Endothelial cell (in vitro differentiated cells): Measurements from ENCODE around the gene HSPH1. TPM values are rescaled to one million over a fixed set of nuclear protein-coding genes. Genes with fewer than 3 reads are reported as not detected.

Experiments used
- DNase-seq: peaks from one replicate; pipeline ENCODE4 v3.0.0; 2021; ENCODE audit warnings: low spot score
- H3K27ac Mint-ChIP-seq: one replicate; pipeline ENCODE4 v1.8.0; 2021; ENCODE audit warnings: mixed read lengths, inconsistent platforms; ENCODE audit not compliant: unreplicated experiment
- H3K27me3 Mint-ChIP-seq: one replicate; pipeline ENCODE4 v1.8.0; 2021; ENCODE audit warnings: mild to moderate bottlenecking, moderate library complexity, mixed read lengths, inconsistent platforms; ENCODE audit not compliant: unreplicated experiment
- H3K36me3 Mint-ChIP-seq: one replicate; pipeline ENCODE4 v1.8.0; 2021; ENCODE audit warnings: mild to moderate bottlenecking, low read depth, mixed read lengths, inconsistent platforms; ENCODE audit not compliant: unreplicated experiment
- H3K4me1 Mint-ChIP-seq: one replicate; pipeline ENCODE4 v1.8.0; 2021; ENCODE audit warnings: mild to moderate bottlenecking, mixed read lengths, inconsistent platforms; ENCODE audit not compliant: unreplicated experiment
- H3K4me3 Mint-ChIP-seq: one replicate; pipeline ENCODE4 v1.8.0; 2021; ENCODE audit warnings: mild to moderate bottlenecking, mixed read lengths, inconsistent platforms; ENCODE audit not compliant: unreplicated experiment
- H3K9me3 Mint-ChIP-seq: one replicate; pipeline ENCODE4 v1.8.0; 2021; ENCODE audit warnings: mixed read lengths, inconsistent platforms; ENCODE audit not compliant: unreplicated experiment
- CTCF ChIP-seq: fragments of 200-600 bp; sonication (generic); IDR thresholded peaks from one replicate; pipeline ENCODE4 v1.5.0; 2021; ENCODE audit warnings: antibody characterized with exemption; ENCODE audit not compliant: unreplicated experiment
- total RNA-seq: library from RNA; stranded (reverse); fragmentation: NEBNext Ultra II Directional; extraction: Animal tissue kit (Norgen Biotek cat#: 25700); gene quantifications from one replicate; pipeline ENCODE4 v1.2.1, GENCODE V29; 2021; ENCODE audit not compliant: unreplicated experiment

Gene HSPH1
- total RNA-seq, 1 donor from 2014 or later: 43.9 TPM

DNA sequence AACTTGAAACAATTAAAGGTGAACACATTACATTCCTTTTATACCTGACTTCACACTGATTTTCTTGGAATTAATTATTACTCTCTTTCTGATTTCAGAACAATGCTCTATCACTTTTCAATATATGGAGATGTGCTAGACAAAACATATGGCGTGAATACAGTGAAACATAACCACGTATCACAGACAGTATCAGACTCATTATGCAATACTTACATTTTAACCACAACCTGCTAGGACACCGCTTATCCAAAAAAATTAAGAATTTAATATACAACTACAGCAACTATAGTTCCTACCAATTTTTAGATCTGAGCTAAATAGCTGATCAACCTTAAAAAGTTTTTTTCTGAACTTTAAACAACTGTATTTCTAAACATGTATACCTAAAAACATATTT, 9.9 kb downstream of the HSPH1 start:
- no peak overlapping the region for H3K27ac Mint-ChIP-seq
- H3K9me3 Mint-ChIP-seq: no peaks in the 10 kb centered on the region
- H3K27me3 Mint-ChIP-seq: no peaks in the 10 kb centered on the region
- no peak overlapping the region for H3K4me3 Mint-ChIP-seq
- no peak for DNase-seq
- no peaks in the 10 kb centered on the region for H3K4me1 Mint-ChIP-seq
- TF ChIP-seq CTCF: no peak
- peaks cover 16% of the 10 kb centered on the region for H3K36me3 Mint-ChIP-seq

GRCh38 chr13:31150315-31150985, 11.3 kb downstream of the HSPH1 start:
- TF ChIP-seq CTCF: no peak

GRCh38 chr13:31149604-31150003, 12.1 kb downstream of the HSPH1 start:
- Mint-ChIP-seq H3K4me3 (no peak overlapping the region), H3K4me1 (no peaks in the 10 kb centered on the region), H3K27ac (no peak overlapping the region), H3K9me3 (no peaks in the 10 kb centered on the region), H3K27me3 (no peaks in the 10 kb centered on the region), H3K36me3 (peaks cover 16% of the 10 kb centered on the region)
- TF ChIP-seq CTCF: no peak
- DNase-seq: no peak

More at GRCh38 chr13:31150315-31150985, 11.3 kb downstream of the HSPH1 start:
- Mint-ChIP-seq H3K4me1 (no peaks in the 10 kb centered on the region), H3K9me3 (no peaks in the 10 kb centered on the region), H3K4me3 (no peak overlapping the region), H3K36me3 (peaks cover 16% of the 10 kb centered on the region), H3K27ac (no peak overlapping the region), H3K27me3 (no peaks in the 10 kb centered on the region)
- DNase-seq: no peak

DNA sequence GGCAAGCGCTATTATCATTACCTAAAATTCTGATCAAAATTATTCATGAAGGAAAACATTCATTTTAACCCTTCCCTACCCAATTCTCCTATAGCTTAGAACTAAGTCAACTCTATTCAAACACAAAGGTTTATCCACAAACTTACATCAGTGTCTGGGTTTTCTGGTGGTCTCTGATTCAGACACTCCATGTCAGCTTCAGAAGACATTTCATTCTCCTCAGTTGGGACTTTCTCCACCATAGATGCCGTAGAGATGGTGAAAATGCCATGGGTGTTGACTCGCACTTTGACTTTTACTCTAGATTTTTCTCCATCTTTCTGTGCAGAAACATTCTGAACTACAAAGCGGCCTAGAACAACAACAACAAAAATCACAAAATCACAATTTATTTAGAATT, 16.3 kb downstream of the HSPH1 start:
- peaks cover 26% of the 10 kb centered on the region for H3K36me3 Mint-ChIP-seq
- no peak overlapping the region for H3K27ac Mint-ChIP-seq
- H3K27me3 Mint-ChIP-seq: no peaks in the 10 kb centered on the region
- no peaks in the 10 kb centered on the region for H3K9me3 Mint-ChIP-seq
- no peaks in the 10 kb centered on the region for H3K4me1 Mint-ChIP-seq
- TF ChIP-seq CTCF: no peak
- DNase-seq: no peak
- no peak overlapping the region for H3K4me3 Mint-ChIP-seq

DNA sequence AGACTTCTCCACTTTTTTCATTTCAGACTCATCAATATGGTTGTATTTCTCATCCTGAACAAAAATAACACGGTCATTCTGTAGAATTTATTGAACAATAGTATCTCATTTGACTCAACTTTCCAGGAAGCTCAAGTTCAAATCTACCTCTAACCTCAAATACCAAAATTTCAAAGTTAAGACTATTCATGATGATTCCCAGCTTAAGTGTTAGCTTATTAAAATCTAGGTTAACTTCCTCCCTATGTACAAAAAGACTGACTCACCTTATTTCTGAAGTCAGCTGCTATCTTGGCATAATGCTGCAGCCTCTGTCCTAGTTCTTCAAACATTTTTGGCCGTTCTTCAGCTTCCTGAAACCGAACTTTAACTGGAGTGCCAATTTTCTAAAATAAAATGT, 23.2 kb downstream of the HSPH1 start:
- no peak for DNase-seq
- Mint-ChIP-seq H3K27ac (no peak overlapping the region), H3K9me3 (no peaks in the 10 kb centered on the region), H3K4me1 (no peaks in the 10 kb centered on the region), H3K27me3 (no peaks in the 10 kb centered on the region), H3K4me3 (no peak overlapping the region), H3K36me3 (peaks cover 21% of the 10 kb centered on the region)
- no peak for TF ChIP-seq CTCF
